Cardiac septum (tissue), 1 donor: Measurements from ENCODE around the gene VAX1. TPM values are rescaled to one million over a fixed set of nuclear protein-coding genes. Genes with fewer than 3 reads are reported as not detected.
"Not testable (repeated sequence)": the region's sequence is repeated elsewhere in the genome, so short reads cannot be mapped to it uniquely, and the experiment has no call there.

Source experiments
- DNase-seq: peaks from one replicate; pipeline ENCODE4 v3.0.0-alpha.2; 2020; ENCODE audit warnings: low spot score
- intact Hi-C: fragments of 100-400 bp; cut with DNase I; formaldehyde crosslinking; loops from one replicate; pipeline ENCODE4 v1.14.0; 2022
- long read RNA-seq: library from polyadenylated mRNA; unstranded; transcript quantifications from one replicate; pipeline ENCODE4 v2.0.0, GENCODE V29; 2021
- total RNA-seq: library from RNA; stranded (reverse); fragmentation: NEBNext Ultra II Directional; extraction: Animal tissue kit (Norgen Biotek cat#: 25700); gene quantifications from one replicate; pipeline ENCODE4 v1.2.1, GENCODE V29; 2021
- donor health status: DM: no; HTN: no; CAD: no.

The VAX1 gene, protein sequence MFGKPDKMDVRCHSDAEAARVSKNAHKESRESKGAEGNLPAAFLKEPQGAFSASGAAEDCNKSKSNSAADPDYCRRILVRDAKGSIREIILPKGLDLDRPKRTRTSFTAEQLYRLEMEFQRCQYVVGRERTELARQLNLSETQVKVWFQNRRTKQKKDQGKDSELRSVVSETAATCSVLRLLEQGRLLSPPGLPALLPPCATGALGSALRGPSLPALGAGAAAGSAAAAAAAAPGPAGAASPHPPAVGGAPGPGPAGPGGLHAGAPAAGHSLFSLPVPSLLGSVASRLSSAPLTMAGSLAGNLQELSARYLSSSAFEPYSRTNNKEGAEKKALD
- not detected for total RNA-seq
- long read RNA-seq = 0 reads

GRCh38 chr10:117137911-117138642 is at the start of gene VAX1:
VAX1 (minus strand) TSS chr10:117138270; CDS start chr10:117138056, 214 bp downstream.
- DNase-seq = no peak
- intact Hi-C loops = no loop called here

DNA sequence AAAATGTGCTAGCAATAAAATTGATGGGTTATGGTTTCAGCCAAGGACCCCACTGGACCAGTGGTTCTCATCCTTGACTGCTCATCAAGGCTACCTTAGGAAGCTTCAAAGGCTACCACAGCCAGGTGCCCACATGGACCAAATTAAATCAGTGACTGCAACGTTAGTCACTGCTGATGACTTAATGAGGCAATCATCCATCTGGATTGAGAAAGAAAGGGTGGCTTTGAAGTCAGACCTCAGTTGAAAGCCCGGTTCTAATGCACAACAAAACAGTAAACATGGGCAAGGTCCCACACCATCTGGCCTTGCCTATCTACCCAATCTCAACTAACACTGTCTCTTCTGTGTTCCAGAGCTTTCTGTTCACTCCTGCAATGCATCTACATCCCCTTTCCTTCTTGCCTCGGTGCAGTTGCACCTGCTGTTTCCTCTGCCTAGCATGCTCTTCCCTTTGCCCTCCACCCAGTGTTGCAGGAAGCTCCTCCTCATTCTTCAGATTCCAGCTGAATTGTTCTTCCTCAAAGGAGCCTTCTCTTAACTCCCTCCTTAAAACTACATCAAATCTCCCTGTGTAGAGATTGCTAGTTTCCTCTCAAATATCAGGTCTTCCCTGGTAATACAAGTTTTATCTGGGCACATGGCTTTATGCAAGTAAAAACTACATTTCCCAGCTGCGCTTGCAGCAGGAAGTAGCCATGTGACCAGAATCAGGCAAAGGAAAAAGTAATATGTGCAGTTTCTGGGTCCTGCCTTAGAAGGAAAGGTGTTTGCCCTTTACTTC is 49.0 kb upstream of the VAX1 start:
- intact Hi-C loops = no loop called here
- no peak for DNase-seq

DNA sequence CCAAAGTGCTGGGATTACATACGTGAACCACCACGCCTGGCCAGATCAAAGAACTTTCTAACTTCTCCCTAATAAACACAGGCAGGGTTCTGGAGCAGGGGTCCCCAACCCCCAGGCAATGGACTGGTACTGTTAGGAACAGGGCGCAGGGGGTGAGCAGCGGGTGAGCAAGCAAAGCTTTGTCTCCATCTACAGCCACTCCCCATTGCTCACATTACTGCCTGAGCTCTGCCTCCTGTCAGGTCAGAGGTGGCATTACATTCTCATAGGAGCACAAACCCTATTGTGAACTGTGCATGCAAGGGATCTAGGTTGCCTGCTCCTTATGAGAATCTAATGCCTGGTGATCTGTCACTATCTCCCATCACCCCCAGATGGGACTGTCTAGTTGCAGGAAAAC is 47.7 kb upstream of the VAX1 start:
- intact Hi-C loops, DNase-seq: not testable (repeated sequence)

DNA sequence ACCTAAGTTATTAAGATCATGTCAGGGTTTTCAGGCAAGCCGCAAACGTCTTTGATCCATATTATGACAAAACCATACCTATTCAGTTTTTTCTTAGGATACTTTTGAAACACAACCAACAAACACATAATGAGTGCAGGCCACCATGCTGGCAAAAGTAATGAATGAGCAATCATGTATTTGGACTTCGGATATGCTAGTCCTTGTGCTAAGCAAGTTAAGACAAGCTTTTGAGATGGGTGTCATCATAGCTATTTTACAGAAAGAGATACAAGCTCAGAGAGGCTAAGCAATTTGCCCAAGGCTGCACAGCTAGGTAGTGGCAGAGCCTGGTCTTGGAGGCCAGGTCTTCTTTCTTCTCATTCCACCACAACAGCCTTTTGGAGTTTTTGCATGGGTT is 46.8 kb upstream of the VAX1 start:
- no peak for DNase-seq
- intact Hi-C loops = no loop called here

GRCh38 chr10:117184296-117184695 is 46.2 kb upstream of the VAX1 start:
- no peak for DNase-seq
- intact Hi-C loops = no loop called here

DNA sequence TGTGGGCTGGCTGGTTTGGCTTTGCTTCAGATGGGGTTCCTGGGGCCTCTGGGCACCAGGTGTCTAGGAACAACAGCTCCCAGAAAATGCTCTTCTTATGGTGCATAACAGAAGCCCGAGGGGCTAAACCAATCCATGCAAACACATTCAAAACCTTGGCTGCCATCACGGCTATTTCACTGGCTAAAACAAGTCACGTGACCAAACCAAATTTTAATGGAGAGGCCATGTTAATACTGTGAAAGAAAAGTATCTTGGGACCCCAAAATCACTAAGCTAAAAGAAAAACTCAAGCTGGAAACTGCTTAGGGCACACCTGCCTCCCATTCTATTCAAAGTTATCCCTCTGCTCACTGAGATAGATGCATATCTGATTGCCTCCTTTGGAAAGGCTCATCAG is 40.1 kb upstream of the VAX1 start:
- intact Hi-C loops = no loop called here
- DNase-seq = no peak

- intact Hi-C loops = loop anchor here (2.0 kb wide), 1 partner anchor 379 kb away; no protein-coding TSS in a partner anchor
Observed at GRCh38 chr10:117175901-117176534, 37.9 kb upstream of the VAX1 start.

GRCh38 chr10:117175215-117175900 is 37.3 kb upstream of the VAX1 start:
- intact Hi-C loops = loop anchor here (2.0 kb wide), 1 partner anchor 379 kb away; no protein-coding TSS in a partner anchor
- DNase-seq = no peak

More at GRCh38 chr10:117175901-117176534, 37.9 kb upstream of the VAX1 start:
- no peak for DNase-seq

- DNase-seq = peak; percentile 84
- intact Hi-C loops = loop anchor here (2.0 kb wide), 1 partner anchor 378 kb away; no protein-coding TSS in a partner anchor
Observed at GRCh38 chr10:117174439-117175214, 36.6 kb upstream of the VAX1 start.

GRCh38 chr10:117170244-117170643 is 32.2 kb upstream of the VAX1 start:
- intact Hi-C loops = no loop called here
- no peak for DNase-seq

- no peak for DNase-seq
- intact Hi-C loops = loop anchor here (5.0 kb wide), 1 partner anchor 487 kb away; no protein-coding TSS in a partner anchor
Observed at GRCh38 chr10:117169480-117169879, 31.4 kb upstream of the VAX1 start.

DNA sequence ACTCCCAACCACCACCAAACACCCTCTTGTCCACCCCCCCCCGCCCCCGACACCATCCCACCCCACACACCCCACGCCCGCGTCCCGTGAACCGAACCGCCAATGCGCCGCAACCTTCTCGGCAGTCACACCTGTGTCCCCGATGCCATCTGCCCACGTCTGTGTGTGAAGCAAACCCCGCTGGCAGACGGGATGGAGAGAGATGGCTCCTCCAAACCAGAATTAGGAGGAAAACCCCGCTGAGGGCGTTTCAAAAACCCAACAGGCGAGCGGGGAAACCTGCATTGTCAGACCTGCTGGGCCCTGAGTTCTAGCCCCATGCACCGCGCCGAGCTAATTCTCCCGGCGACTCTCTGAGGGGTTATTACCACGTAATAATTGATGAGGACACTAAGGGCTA is 30.7 kb upstream of the VAX1 start:
- no peak for DNase-seq
- intact Hi-C loops = loop anchor here (5.0 kb wide), 1 partner anchor 486 kb away; no protein-coding TSS in a partner anchor

GRCh38 chr10:117167789-117168674 is 30.0 kb upstream of the VAX1 start:
- intact Hi-C loops = loop anchor here (5.0 kb wide), 1 partner anchor 486 kb away; no protein-coding TSS in a partner anchor
- peak; percentile 82 for DNase-seq

DNA sequence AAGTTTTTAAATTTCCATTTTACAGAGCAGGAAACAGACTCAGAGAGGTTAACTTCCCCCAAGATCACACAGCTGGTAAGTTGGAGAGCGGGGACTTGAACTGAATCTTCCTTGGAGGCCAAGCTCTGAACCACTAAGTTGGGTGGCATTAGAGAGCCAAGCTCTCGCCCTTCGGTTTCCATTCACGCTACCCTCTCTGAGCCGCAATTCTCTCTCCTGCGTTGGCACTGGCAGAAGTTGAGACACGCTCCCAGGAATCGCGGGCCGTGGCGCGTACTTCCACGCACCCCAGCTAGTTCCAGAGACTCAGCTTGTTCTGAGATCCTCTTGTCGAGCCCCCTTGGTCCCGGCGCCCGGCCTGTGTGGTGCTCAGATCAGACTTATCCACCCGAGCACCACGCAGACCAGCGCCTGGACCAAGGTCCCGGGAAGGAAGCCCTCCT is 29.3 kb upstream of the VAX1 start:
- intact Hi-C loops = loop anchor here (5.0 kb wide), 1 partner anchor 485 kb away; no protein-coding TSS in a partner anchor
- DNase-seq = no peak

- intact Hi-C loops = loop anchor here (5.0 kb wide), 1 partner anchor 484 kb away; no protein-coding TSS in a partner anchor
- DNase-seq = no peak
Observed at GRCh38 chr10:117166418-117167345, 28.6 kb upstream of the VAX1 start.
